ENCODE data around the gene CDKL2.

The CDKL2 gene

GRCh38 chr4:75639124-75639695 is 8.9 kb upstream of the CDKL2 start:
- TF ChIP-seq CTCF (conservative IDR thresholded peaks at IDR 0.05; ENCODE audit: low read length) = no peak
- no peak overlapping the region for H3K4me3 ChIP-seq (ENCODE audit: low read length)
- no peak for DNase-seq (ENCODE audit: low read depth)

GRCh38 chr4:75637827-75638226 is 7.5 kb upstream of the CDKL2 start:
- TF ChIP-seq CTCF (conservative IDR thresholded peaks at IDR 0.05; ENCODE audit: low read length) = no peak
- no peak overlapping the region for H3K4me3 ChIP-seq (ENCODE audit: low read length)
- DNase-seq (ENCODE audit: low read depth) = no peak

DNA sequence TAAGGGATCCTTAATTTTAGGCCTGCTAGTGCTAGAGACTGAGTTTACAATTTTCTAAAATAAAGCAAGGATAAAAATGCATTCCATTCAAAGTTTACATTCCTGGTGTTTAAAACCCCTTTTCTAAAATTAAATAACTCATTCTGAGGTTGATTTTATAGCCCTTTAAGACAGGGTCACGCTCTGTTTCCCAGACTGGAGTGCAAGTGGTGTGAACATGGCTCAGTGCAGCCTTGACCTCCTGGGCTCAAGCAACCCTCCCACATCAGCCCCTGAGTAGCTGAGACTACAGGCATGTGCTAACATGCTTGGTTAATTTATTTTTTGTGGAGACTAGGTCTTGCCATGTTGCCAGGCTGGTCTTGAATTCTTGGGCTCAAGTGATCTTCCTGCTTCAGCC is 6.8 kb upstream of the CDKL2 start:
- no peak overlapping the region for H3K4me3 ChIP-seq (ENCODE audit: low read length)
- DNase-seq (ENCODE audit: low read depth) = peak; percentile 87
- no peak for TF ChIP-seq CTCF (conservative IDR thresholded peaks at IDR 0.05; ENCODE audit: low read length)

- peak; percentile 72 for DNase-seq (ENCODE audit: low read depth)
- TF ChIP-seq CTCF (conservative IDR thresholded peaks at IDR 0.05; ENCODE audit: low read length) = no peak
- no peak overlapping the region for H3K4me3 ChIP-seq (ENCODE audit: low read length)
Observed at GRCh38 chr4:75634951-75635350, 4.6 kb upstream of the CDKL2 start.

DNA sequence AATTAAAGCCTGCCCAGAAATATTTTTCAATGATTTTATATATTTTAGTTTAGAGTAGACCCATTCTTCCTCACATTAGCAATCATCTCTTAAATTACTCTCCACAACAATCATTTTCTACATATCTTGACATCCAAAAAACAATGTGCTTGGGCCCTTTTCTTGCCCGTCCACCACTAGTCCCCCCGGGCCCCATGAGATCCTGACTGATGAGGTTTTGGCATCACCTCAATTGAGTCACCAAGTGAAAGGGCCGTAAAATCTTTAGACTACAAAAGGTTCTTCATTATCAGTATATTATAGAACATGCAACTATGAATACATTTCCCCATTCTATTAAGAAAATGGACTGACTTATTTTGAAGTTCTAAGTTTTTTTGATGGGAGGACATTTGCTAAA is 4.0 kb upstream of the CDKL2 start:
- DNase-seq (ENCODE audit: low read depth) = no peak
- no peak overlapping the region for H3K4me3 ChIP-seq (ENCODE audit: low read length)
- no peak for TF ChIP-seq CTCF (conservative IDR thresholded peaks at IDR 0.05; ENCODE audit: low read length)

- DNase-seq (ENCODE audit: low read depth) = peak; percentile 82
Observed at GRCh38 chr4:75633846-75634245, 3.5 kb upstream of the CDKL2 start.

More at GRCh38 chr4:75633846-75634245, 3.5 kb upstream of the CDKL2 start:
- H3K4me3 ChIP-seq (ENCODE audit: low read length) = no peak overlapping the region
- no peak for TF ChIP-seq CTCF (conservative IDR thresholded peaks at IDR 0.05; ENCODE audit: low read length)

Data from AG10803 (cell line).